ENCODE data around the gene BAHCC1.

- TF ChIP-seq CTCF (IDR thresholded peaks at IDR 0.05; ENCODE audit: extremely low read depth in 1 of 2, insufficient read depth in 1 of 2, low read depth in 1 of 2, low read length in 2 of 2): no peak
- TF ChIP-seq EZH2 (IDR thresholded peaks at IDR 0.05; ENCODE audit: borderline replicate concordance, low read depth, low read length, severe bottlenecking): no peak
- TF ChIP-seq POLR2A (IDR thresholded peaks at IDR 0.05; ENCODE audit: low read depth, low read length): no peak
Measured at GRCh38 chr17:81368161-81369022, 26.9 kb upstream of the BAHCC1 start.

All from endothelial cell of umbilical vein (primary cell).